Neural progenitor cell (in vitro differentiated cells): Measurements from ENCODE around the gene RBBP9. TPM values are rescaled to one million over a fixed set of nuclear protein-coding genes. Genes with fewer than 3 reads are reported as not detected.

Source experiments
- DNase-seq: peaks from one replicate; pipeline ENCODE4 v3.0.0-alpha.2; 2016; ENCODE audit warnings: low spot score
- H2AFZ ChIP-seq: fragments of 200-600 bp; sonication (generic); replicated peaks from 2 replicates; pipeline ENCODE4 v1.6.1; 2016; ENCODE audit warnings: antibody characterized with exemption
- H3F3A ChIP-seq: fragments of 200-600 bp; sonication (generic); 2 replicates; pipeline ENCODE4 v1.6.1; 2016; ENCODE audit warnings: antibody characterized with exemption, low read depth
- H3K27ac ChIP-seq: fragments of 200-600 bp; sonication (generic); 2 replicates; pipeline ENCODE4 v1.5.1; 2016; ENCODE audit warnings: mild to moderate bottlenecking
- H3K27me3 ChIP-seq: fragments of 200-600 bp; sonication (generic); 2 replicates; pipeline ENCODE4 v1.6.1; 2016; ENCODE audit warnings: mild to moderate bottlenecking, moderate library complexity
- H3K36me3 ChIP-seq: fragments of 200-600 bp; sonication (generic); 2 replicates; pipeline ENCODE4 v1.5.1; 2016
- H3K4me1 ChIP-seq: fragments of 200-600 bp; sonication (generic); 2 replicates; pipeline ENCODE4 v1.6.1; 2016; ENCODE audit warnings: mixed run types
- H3K4me2 ChIP-seq: fragments of 200-600 bp; sonication (generic); 2 replicates; pipeline ENCODE4 v1.6.1; 2016
- H3K4me3 ChIP-seq: fragments of 200-600 bp; sonication (generic); 2 replicates; pipeline ENCODE4 v1.5.1; 2016
- H3K79me2 ChIP-seq: fragments of 200-600 bp; sonication (generic); 2 replicates; pipeline ENCODE4 v1.6.1; 2016; ENCODE audit warnings: low read depth
- H3K9ac ChIP-seq: fragments of 200-600 bp; sonication (generic); 2 replicates; pipeline ENCODE4 v1.6.1; 2016
- H3K9me3 ChIP-seq: fragments of 200-600 bp; sonication (generic); 2 replicates; pipeline ENCODE4 v1.5.1; 2016; ENCODE audit warnings: low read depth
- H4K20me1 ChIP-seq: fragments of 200-600 bp; sonication (generic); 2 replicates; pipeline ENCODE4 v1.6.1; 2016; ENCODE audit warnings: low read depth
- H3K27ac Mint-ChIP-seq: 3 replicates; pipeline ENCODE4 v1.8.0; 2021; ENCODE audit warnings: mixed read lengths
- H3K27me3 Mint-ChIP-seq: 2 replicates; pipeline ENCODE4 v1.8.0; 2022; ENCODE audit warnings: low read depth, mild to moderate bottlenecking, inconsistent platforms, moderate library complexity, mixed read lengths; ENCODE audit not compliant: insufficient read depth
- H3K36me3 Mint-ChIP-seq: 3 replicates; pipeline ENCODE4 v1.8.0; 2021; ENCODE audit warnings: mixed read lengths
- H3K4me1 Mint-ChIP-seq: 3 replicates; pipeline ENCODE4 v1.8.0; 2021; ENCODE audit warnings: mixed read lengths
- H3K4me3 Mint-ChIP-seq: 3 replicates; pipeline ENCODE4 v1.8.0; 2021; ENCODE audit warnings: mild to moderate bottlenecking, moderate library complexity, mixed read lengths
- H3K9me3 Mint-ChIP-seq: 3 replicates; pipeline ENCODE4 v1.8.0; 2020; ENCODE audit warnings: mixed read lengths
- EZH2 ChIP-seq: fragments of 200-600 bp; sonication (generic); IDR thresholded peaks from 2 replicates; pipeline ENCODE4 v1.6.1; 2017; ENCODE audit warnings: antibody characterized with exemption, mild to moderate bottlenecking, moderate library complexity
- EZH2phosphoT487 ChIP-seq: fragments of 200-600 bp; sonication (generic); IDR thresholded peaks from 2 replicates; pipeline ENCODE4 v1.6.1; 2017; ENCODE audit warnings: antibody characterized with exemption
- total RNA-seq: library from RNA; depleted of rRNA; stranded (reverse); fragments of >200 nt; gene quantifications from 2 replicates; pipeline ENCODE4 v1.2.3, GENCODE V29; 2015; ENCODE audit warnings: low replicate concordance
- TF ChIP-seq, protein P1 (sequence below): fragments of 200-600 bp; sonication (generic); IDR thresholded peaks from 2 replicates; pipeline ENCODE4 v1.5.1; 2017; ENCODE audit warnings: antibody characterized with exemption, mild to moderate bottlenecking

Gene RBBP9
- total RNA-seq, 1 donor from 2014 or later: 45.8 TPM

- H3F3A ChIP-seq: peaks cover 14% of the 10 kb centered on the region
- peak overlapping the region; percentile 83 for H3K4me3 ChIP-seq
- H4K20me1 ChIP-seq: no peaks in the 10 kb centered on the region
- Mint-ChIP-seq H3K4me3 (peak overlapping the region; percentile 99), H3K27ac (no peak overlapping the region), H3K27me3 (no peaks in the 10 kb centered on the region), H3K9me3 (no peaks in the 10 kb centered on the region), H3K36me3 (no peaks in the 10 kb centered on the region), H3K4me1 (peaks cover 23% of the 10 kb centered on the region)
- peaks cover 13% of the 10 kb centered on the region for H3K4me1 ChIP-seq
- peak overlapping the region; percentile 97 for H2AFZ ChIP-seq
- H3K79me2 ChIP-seq: peaks cover 40% of the 10 kb centered on the region
- DNase-seq: no peak
- no peaks in the 10 kb centered on the region for H3K9me3 ChIP-seq
- no peak overlapping the region for H3K27ac ChIP-seq
- peak overlapping the region; percentile 81 for H3K4me2 ChIP-seq
- TF ChIP-seq EZH2phosphoT487 (no peak), EZH2 (no peak)
- TF ChIP-seq, protein P1, sequence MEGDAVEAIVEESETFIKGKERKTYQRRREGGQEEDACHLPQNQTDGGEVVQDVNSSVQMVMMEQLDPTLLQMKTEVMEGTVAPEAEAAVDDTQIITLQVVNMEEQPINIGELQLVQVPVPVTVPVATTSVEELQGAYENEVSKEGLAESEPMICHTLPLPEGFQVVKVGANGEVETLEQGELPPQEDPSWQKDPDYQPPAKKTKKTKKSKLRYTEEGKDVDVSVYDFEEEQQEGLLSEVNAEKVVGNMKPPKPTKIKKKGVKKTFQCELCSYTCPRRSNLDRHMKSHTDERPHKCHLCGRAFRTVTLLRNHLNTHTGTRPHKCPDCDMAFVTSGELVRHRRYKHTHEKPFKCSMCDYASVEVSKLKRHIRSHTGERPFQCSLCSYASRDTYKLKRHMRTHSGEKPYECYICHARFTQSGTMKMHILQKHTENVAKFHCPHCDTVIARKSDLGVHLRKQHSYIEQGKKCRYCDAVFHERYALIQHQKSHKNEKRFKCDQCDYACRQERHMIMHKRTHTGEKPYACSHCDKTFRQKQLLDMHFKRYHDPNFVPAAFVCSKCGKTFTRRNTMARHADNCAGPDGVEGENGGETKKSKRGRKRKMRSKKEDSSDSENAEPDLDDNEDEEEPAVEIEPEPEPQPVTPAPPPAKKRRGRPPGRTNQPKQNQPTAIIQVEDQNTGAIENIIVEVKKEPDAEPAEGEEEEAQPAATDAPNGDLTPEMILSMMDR: no peak
- H3K27me3 ChIP-seq: no peaks in the 10 kb centered on the region
- H3K9ac ChIP-seq: peak overlapping the region; percentile 16
- H3K36me3 ChIP-seq: no peaks in the 10 kb centered on the region
Observed at GRCh38 chr20:18465536-18466200, 31.4 kb downstream of the RBBP9 start.

- Histone ChIP-seq H3K4me1 (no peaks in the 10 kb centered on the region), H3K4me3 (no peak overlapping the region), H3K27me3 (no peaks in the 10 kb centered on the region), H3F3A (no peaks in the 10 kb centered on the region), H2AFZ (no peak overlapping the region), H3K9ac (no peak overlapping the region), H3K4me2 (no peak overlapping the region), H4K20me1 (no peaks in the 10 kb centered on the region), H3K79me2 (no peaks in the 10 kb centered on the region), H3K9me3 (peaks cover 7% of the 10 kb centered on the region), H3K36me3 (no peaks in the 10 kb centered on the region), H3K27ac (no peak overlapping the region)
- H3K27me3 Mint-ChIP-seq: peaks cover 4% of the 10 kb centered on the region
- no peak overlapping the region for H3K4me3 Mint-ChIP-seq
- no peak overlapping the region for H3K27ac Mint-ChIP-seq
- TF ChIP-seq EZH2phosphoT487: no peak
- TF ChIP-seq, protein P1: no peak
- TF ChIP-seq EZH2: no peak
- no peak for DNase-seq
- H3K9me3 Mint-ChIP-seq: peaks cover 2% of the 10 kb centered on the region
- H3K4me1 Mint-ChIP-seq: no peaks in the 10 kb centered on the region
- peaks cover 8% of the 10 kb centered on the region for H3K36me3 Mint-ChIP-seq
Observed at GRCh38 chr20:18456600-18456999, 40.4 kb downstream of the RBBP9 start.

DNA sequence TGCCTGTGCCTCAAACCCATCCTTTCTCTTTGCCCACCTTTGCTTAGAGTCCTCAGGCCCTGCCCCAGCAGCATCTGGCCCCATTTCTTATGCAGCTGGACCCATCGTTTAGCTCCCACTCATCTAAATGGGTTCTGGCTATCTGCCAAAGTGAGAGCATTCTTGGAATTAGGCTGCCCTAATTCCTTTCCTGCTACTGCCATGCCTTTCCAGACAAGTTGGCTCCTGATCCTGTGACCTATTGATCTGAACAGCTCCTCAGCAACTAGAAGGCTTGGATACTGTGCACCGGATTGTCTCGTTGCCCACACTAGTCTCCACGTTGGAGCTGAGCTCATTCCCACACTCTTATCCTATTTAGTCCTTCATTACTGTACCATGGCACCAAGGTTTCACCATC is 53.1 kb downstream of the RBBP9 start:
- Histone ChIP-seq H2AFZ (no peak overlapping the region), H3K4me1 (no peaks in the 10 kb centered on the region), H3K27ac (no peak overlapping the region), H3K27me3 (no peaks in the 10 kb centered on the region), H3K4me3 (no peak overlapping the region), H3K9ac (no peak overlapping the region), H3K36me3 (no peaks in the 10 kb centered on the region), H3K9me3 (no peaks in the 10 kb centered on the region), H3K4me2 (no peak overlapping the region), H3K79me2 (no peaks in the 10 kb centered on the region), H4K20me1 (no peaks in the 10 kb centered on the region), H3F3A (no peaks in the 10 kb centered on the region)
- peaks cover 7% of the 10 kb centered on the region for H3K36me3 Mint-ChIP-seq
- no peak overlapping the region for H3K27ac Mint-ChIP-seq
- no peaks in the 10 kb centered on the region for H3K4me1 Mint-ChIP-seq
- no peak for TF ChIP-seq EZH2
- TF ChIP-seq, protein P1: no peak
- TF ChIP-seq EZH2phosphoT487: no peak
- no peaks in the 10 kb centered on the region for H3K9me3 Mint-ChIP-seq
- DNase-seq: no peak
- no peak overlapping the region for H3K4me3 Mint-ChIP-seq
- no peaks in the 10 kb centered on the region for H3K27me3 Mint-ChIP-seq
